Muscle of leg (tissue), 11 donors: ENCODE data around the gene SDHA. TPM values are rescaled to one million over a fixed set of nuclear protein-coding genes. Genes with fewer than 3 reads are reported as not detected.
"Not testable (repeated sequence)": the region's sequence is repeated elsewhere in the genome, so short reads cannot be mapped to it uniquely, and the experiment has no call there.

ENCODE experiments used
- DNase-seq: peaks from one replicate; pipeline ENCODE4 v3.0.0; 2013
- H3K27ac ChIP-seq: one replicate; pipeline ENCODE4 v1.5.1; 2013; ENCODE audit warnings: mild to moderate bottlenecking, low read length, control low read depth
- H3K27me3 ChIP-seq: one replicate; pipeline ENCODE4 v1.6.1; 2013; ENCODE audit warnings: low read length; ENCODE audit not compliant: control insufficient read depth, insufficient read depth
- H3K36me3 ChIP-seq: one replicate; pipeline ENCODE4 v1.6.1; 2013; ENCODE audit warnings: low read length; ENCODE audit not compliant: control insufficient read depth, insufficient read depth
- H3K4me1 ChIP-seq: one replicate; pipeline ENCODE4 v1.6.1; 2013; ENCODE audit warnings: low read length; ENCODE audit not compliant: control insufficient read depth, insufficient read depth
- H3K4me3 ChIP-seq: one replicate; pipeline ENCODE4 v1.5.1; 2013; ENCODE audit warnings: low read length, control low read depth
- H3K9me3 ChIP-seq: replicated peaks from 2 replicates; pipeline ENCODE4 v1.6.1; 2013; ENCODE audit warnings: low read depth, low read length; ENCODE audit not compliant: control insufficient read depth
- whole genome bisulfite sequencing: methylation state at CpG from one replicate; pipeline ENCODE4 v1.1.5; 2013; ENCODE audit warnings: missing lambda C conversion rate; ENCODE audit not compliant: insufficient coverage; 5-methylcytosine and 5-hydroxymethylcytosine counted together
- polyA plus RNA-seq, 8 donors: library from polyadenylated mRNA; unstranded; fragments of 120-200 nt; gene quantifications; one replicate each; pipeline versions ENCODE4 v1.2.1 to v1.2.3, GENCODE V29; 2013; ENCODE audit warnings: inconsistent platforms in 1 of 8, low replicate concordance in 1 of 8; ENCODE audit not compliant: insufficient read length in 8 of 8, insufficient read depth in 1 of 8
- total RNA-seq: library from RNA; stranded (reverse); fragments of 120-200 nt; gene quantifications from one replicate; pipeline ENCODE4 v1.2.4, GENCODE V29; 2013

Gene SDHA
- total and polyA plus RNA-seq, 9 donors, result 86.9 to 110 (median 102) TPM

DNA sequence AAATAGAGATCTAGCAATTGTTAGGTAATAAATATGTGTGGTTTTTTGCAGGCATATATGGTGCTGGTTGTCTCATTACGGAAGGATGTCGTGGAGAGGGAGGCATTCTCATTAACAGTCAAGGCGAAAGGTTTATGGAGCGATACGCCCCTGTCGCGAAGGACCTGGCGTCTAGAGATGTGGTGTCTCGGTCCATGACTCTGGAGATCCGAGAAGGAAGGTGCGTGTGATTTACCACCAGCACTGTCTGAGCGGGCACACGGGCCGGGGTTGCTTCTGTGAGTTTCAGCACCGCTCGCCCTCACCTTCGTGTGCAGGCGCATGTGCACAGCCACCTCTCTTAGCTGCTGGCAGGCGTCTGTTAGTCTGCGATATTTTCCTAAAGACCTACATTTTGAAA lies 15.3 kb downstream of the SDHA start:
- peaks cover 54% of the 10 kb centered on the region for H3K36me3 ChIP-seq
- not testable (repeated sequence) for H3K4me1 ChIP-seq, H3K27ac ChIP-seq, H3K9me3 ChIP-seq, H3K4me3 ChIP-seq, H3K27me3 ChIP-seq, DNase-seq
- 96% methylated on average over 16 of the region's 20 CpGs for WGBS

DNA sequence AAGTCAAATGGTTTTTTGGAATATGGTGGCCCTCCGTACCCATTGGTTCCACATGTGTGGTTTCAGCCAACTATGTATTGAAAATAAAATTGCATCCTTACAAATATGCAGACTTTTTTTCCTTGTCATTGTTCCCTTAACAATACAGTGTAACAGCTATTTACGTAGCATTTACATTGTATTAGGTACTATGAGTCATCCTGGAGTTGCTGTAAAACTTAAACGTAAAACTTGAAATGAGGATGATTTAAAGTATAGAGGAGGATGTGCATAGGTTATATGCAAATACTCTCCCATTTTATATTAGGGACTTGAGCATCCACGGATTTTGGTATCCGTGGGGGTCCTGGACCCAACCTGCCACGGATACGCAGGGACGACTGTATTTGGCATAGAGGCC lies 16.3 kb downstream of the SDHA start:
- Histone ChIP-seq H3K4me1 (no peaks in the 10 kb centered on the region), H3K27me3 (no peaks in the 10 kb centered on the region), H3K4me3 (no peak overlapping the region), H3K36me3 (peaks cover 53% of the 10 kb centered on the region), H3K9me3 (no peaks in the 10 kb centered on the region), H3K27ac (no peak overlapping the region)
- no peak for DNase-seq
- 93% methylated on average over 5 of the region's 8 CpGs for WGBS

DNA sequence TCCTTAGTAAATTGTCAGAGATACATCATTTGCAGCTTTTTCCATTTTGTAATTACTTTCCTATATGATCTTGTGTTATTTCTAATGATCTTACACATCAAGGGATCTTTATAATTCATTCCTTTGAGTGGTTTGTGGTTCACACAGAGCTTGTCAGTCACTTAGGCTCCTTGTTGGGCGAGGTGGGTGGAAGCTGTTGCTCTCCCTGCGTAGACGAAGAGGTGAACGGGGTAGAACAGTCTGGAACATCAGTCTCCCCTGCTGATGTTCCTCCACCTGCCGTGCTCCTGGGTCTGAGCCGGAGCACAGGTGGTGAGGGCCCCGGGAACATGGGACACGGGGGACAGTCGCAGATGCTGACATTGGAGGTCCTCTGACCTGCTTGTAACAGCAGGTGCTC lies 17.4 kb downstream of the SDHA start:
- H3K4me3 ChIP-seq, H3K4me1 ChIP-seq, H3K27me3 ChIP-seq, H3K27ac ChIP-seq, H3K9me3 ChIP-seq, DNase-seq: not testable (repeated sequence)
- WGBS, result 100% methylated on average over 1 of the region's 9 CpGs
- peaks cover 58% of the 10 kb centered on the region for H3K36me3 ChIP-seq

DNA sequence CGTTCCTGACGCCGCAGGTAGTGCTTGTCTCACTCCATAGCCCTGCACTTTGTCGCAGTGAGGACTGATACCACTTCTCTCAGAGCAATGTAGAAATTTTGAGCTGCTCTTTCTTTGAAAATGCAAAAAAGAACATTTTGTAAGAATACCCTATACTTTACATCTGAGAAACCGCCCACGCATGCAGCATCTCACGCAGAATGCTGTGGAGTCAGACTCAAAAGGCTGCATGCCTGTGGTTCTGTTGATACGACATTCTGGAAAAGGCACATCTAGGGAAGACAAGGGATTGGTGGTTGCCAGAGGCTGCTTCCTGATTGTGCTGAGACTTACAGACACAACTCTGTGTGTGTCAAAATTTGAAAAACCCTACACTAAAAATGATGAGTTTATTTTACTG lies 19.8 kb downstream of the SDHA start:
- peaks cover 61% of the 10 kb centered on the region for H3K36me3 ChIP-seq
- WGBS, result no CpG with 5 or more reads among the region's 8 CpGs
- H3K9me3 ChIP-seq, H3K27ac ChIP-seq, H3K27me3 ChIP-seq, H3K4me3 ChIP-seq, DNase-seq, H3K4me1 ChIP-seq: not testable (repeated sequence)

DNA sequence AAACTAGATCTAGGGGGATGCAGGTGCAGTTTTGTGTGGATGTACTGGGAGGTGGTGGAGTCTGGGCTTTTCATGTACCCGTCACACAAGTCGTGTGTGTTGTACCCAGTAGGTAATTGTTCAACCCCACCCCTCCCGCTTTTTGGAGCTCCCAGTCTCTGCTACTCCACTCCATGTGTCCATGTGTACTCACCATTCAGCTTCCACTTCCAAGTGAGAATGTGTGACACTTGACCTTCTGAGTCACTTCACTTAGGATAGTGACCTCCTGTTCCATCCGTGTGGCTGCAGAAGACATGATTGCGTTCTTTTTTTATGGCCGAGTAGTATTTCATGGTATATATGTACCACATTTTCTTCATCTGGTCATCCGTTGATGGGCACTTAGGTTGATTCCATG lies 22.4 kb downstream of the SDHA start:
- DNase-seq, H3K27ac ChIP-seq, H3K4me3 ChIP-seq, H3K27me3 ChIP-seq, H3K9me3 ChIP-seq, H3K4me1 ChIP-seq: not testable (repeated sequence)
- WGBS, result 100% methylated on average over 1 of the region's 7 CpGs
- peaks cover 47% of the 10 kb centered on the region for H3K36me3 ChIP-seq

DNA sequence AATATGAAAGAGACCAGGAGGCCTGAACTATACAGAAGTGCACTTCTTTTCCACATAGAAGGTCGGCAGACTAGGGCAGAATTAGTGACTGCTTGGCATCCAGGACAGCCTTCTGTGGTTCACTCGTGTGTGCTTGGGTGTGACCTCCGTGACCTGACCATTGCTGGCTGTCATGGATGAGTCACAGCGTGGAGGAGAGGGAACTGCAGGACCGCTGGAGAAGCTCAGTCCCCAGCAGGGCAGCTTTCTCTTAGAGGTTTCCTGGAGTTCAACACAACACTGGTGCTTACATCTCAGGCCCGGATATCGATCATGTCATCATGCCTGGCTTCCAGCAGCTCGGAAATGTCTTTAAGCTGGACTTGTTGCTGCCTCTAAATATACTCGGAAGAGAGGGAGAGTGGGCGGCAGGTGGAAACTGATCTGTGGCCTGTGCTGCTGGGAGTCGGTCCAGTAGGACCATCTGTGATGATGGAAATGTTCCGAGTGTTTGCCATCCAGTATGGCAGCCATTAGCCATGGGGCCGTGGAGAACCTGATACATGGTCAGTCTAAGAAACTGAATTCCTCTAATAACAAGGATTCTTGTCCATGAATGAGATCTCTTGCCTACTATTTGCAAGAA lies 23.0 kb downstream of the SDHA start:
- H3K27me3 ChIP-seq, H3K4me1 ChIP-seq, H3K4me3 ChIP-seq, H3K27ac ChIP-seq, H3K9me3 ChIP-seq, DNase-seq: not testable (repeated sequence)
- H3K36me3 ChIP-seq, result peaks cover 50% of the 10 kb centered on the region
- WGBS, result 91% methylated on average over 8 of the region's 13 CpGs

DNA sequence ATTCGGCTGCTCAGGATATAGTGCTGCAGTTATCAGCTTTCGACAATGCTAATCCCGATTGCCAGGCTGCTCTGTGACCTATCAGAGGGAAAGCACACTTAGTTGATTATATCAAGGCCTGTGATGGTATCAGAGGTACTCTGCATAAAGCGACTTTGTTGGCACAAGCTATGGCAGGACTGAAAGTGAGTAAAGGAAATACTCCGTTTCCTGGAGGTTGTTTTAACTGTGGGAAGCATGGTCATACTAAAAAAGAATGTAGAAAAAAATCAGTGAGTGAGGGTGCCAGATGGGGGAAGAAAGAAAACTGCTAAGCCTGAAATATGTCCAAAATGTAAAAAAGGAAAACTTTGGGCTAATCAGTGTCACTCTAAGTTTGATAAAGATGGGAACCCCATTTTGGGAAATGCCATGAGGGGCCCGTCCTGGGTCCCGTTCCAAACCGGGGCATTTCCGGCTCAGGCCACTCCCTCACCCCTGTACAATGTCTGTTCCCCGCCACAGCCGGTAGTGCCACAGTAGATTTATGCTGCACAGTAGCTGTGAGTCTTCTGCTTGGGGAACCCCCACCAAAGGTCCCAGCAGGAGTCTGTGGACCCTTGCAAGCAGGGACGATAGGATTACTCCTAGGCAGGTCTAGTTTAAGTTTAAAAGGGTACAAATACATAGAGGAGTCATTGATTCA lies 25.7 kb downstream of the SDHA start:
- 81% methylated on average over 5 of the region's 12 CpGs for WGBS

DNA sequence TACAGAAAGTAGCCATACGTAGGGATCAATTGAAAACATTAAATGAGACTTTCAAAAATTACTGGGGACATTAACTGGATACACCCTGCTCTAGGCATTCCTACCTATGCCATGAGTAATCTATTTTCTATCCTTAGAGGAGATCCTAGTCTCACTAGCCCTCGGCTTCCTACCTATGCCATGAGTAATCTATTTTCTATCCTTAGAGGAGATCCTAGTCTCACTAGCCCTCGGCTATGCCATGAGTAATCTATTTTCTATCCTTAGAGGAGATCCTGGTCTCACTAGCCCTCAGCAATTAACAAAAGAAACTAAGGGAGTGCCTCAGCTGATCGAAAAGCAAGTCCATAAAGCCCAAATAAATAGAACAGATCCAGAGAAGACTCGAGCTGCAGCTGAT lies 27.6 kb downstream of the SDHA start:
- H3K27me3 ChIP-seq, DNase-seq, H3K27ac ChIP-seq, H3K4me1 ChIP-seq, H3K9me3 ChIP-seq, H3K4me3 ChIP-seq: not testable (repeated sequence)
- H3K36me3 ChIP-seq, result peaks cover 50% of the 10 kb centered on the region
- 50% methylated on average over 1 of the region's 5 CpGs for WGBS

More for the DNA sequence above, 25.7 kb downstream of the SDHA start:
- H3K4me3 ChIP-seq, H3K4me1 ChIP-seq, H3K27ac ChIP-seq, DNase-seq, H3K27me3 ChIP-seq, H3K9me3 ChIP-seq: not testable (repeated sequence)
- H3K36me3 ChIP-seq, result peaks cover 58% of the 10 kb centered on the region

DNA sequence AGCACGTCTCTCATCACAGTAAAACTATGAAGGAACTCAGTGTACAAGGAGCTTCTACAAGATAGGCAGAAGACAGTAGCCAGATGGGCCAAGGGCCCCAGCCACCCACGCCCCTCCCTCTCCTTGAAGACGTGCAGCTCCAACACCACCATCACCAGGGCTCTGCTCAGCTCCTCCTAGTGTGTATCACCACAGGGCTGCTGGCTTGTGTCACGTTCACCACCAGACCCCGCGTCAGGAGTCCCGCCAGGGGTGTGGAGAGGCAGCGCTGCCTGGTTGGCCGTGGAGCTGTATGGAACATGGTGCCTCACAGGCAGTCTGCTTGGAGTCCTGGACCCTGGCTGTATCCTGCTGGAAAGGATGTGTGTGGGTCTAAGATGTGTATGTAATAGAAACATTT lies 32.3 kb downstream of the SDHA start:
- peaks cover 42% of the 10 kb centered on the region for H3K36me3 ChIP-seq
- no CpG with 5 or more reads among the region's 9 CpGs for WGBS
- not testable (repeated sequence) for H3K4me3 ChIP-seq, DNase-seq, H3K27me3 ChIP-seq, H3K9me3 ChIP-seq, H3K27ac ChIP-seq, H3K4me1 ChIP-seq

DNA sequence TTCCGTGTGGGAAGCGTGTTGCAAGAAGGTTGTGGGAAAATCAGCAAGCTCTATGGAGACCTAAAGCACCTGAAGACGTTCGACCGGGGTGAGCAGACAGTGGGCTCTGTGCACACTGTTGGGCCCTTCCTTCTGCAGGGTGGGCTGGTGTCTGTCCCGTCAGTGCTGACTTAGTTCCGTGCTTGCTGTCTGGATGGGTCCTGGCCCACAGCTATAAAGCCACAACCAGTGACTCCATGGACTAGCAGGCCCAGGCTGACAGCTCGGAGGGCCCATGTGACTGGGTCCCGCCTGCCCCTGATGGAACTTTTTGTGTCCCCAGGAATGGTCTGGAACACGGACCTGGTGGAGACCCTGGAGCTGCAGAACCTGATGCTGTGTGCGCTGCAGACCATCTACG lies 32.9 kb downstream of the SDHA start:
- H3K27me3 ChIP-seq, DNase-seq, H3K4me3 ChIP-seq, H3K9me3 ChIP-seq, H3K27ac ChIP-seq, H3K4me1 ChIP-seq: not testable (repeated sequence)
- WGBS, result 94% methylated on average over 4 of the region's 12 CpGs
- H3K36me3 ChIP-seq, result peaks cover 39% of the 10 kb centered on the region
